CD14-positive monocyte (primary cell): ENCODE measurements around the gene HERC2. TPM values are rescaled to one million over a fixed set of nuclear protein-coding genes. Genes with fewer than 3 reads are reported as not detected.

ENCODE experiments used
- DNase-seq, 3 donors: peaks; one replicate each; pipeline ENCODE4 v3.0.0-alpha.2; 2011 to 2022
- H2AFZ ChIP-seq: 2 replicates; pipeline ENCODE4 v1.6.0; 2012; ENCODE audit warnings: mild to moderate bottlenecking, low read depth, low read length, inconsistent platforms; ENCODE audit not compliant: insufficient read depth, poor library complexity, severe bottlenecking
- H3K27ac ChIP-seq, 2 donors: 1 replicate in 1 of 2; 2 replicates in 1 of 2; pipeline ENCODE4 v1.5.1; 2012 to 2013; ENCODE audit warnings: low read length in 2 of 2, control low read depth in 1 of 2, inconsistent platforms in 1 of 2, low read depth in 1 of 2, mild to moderate bottlenecking in 1 of 2
- H3K27me3 ChIP-seq, 2 donors: one replicate each; pipeline versions ENCODE4 v1.6.0 to v1.6.1; 2011 to 2013; ENCODE audit warnings: low read length in 2 of 2; ENCODE audit not compliant: control insufficient read depth in 2 of 2, insufficient read depth in 2 of 2
- H3K36me3 ChIP-seq, 2 donors: replicated peaks in 1 of 2; 1 replicate in 1 of 2; 2 replicates in 1 of 2; pipeline versions ENCODE4 v1.5.1 to v1.6.1; 2012 to 2013; ENCODE audit warnings: low read length in 2 of 2, control low read depth in 1 of 2, inconsistent platforms in 1 of 2, mild to moderate bottlenecking in 1 of 2; ENCODE audit not compliant: insufficient read depth in 2 of 2, control insufficient read depth in 1 of 2
- H3K4me1 ChIP-seq, 2 donors: 1 replicate in 1 of 2; 2 replicates in 1 of 2; pipeline versions ENCODE4 v1.5.1 to v1.6.1; 2012 to 2013; ENCODE audit warnings: low read length in 2 of 2, control low read depth in 1 of 2, inconsistent platforms in 1 of 2, mild to moderate bottlenecking in 1 of 2, moderate library complexity in 1 of 2; ENCODE audit not compliant: insufficient read depth in 2 of 2, control insufficient read depth in 1 of 2
- H3K4me2 ChIP-seq: replicated peaks from 2 replicates; pipeline ENCODE3; 2012; ENCODE audit warnings: low read length, moderate library complexity, mild to moderate bottlenecking; ENCODE audit not compliant: poor library complexity, severe bottlenecking; ENCODE audit errors: extremely low read depth
- H3K4me3 ChIP-seq, 3 experiments: fragments of 200-600 bp in 1 of 3; sonication (generic) in 1 of 3; replicated peaks in 1 of 3; 1 replicate in 2 of 3; 2 replicates in 1 of 3; pipeline ENCODE4 v1.5.1; 2011 to 2013; ENCODE audit warnings: low read length in 3 of 3, mild to moderate bottlenecking in 3 of 3, control low read depth in 2 of 3, low read depth in 2 of 3, inconsistent platforms in 1 of 3, moderate library complexity in 1 of 3
- H3K79me2 ChIP-seq: 2 replicates; pipeline ENCODE4 v1.6.0; 2012; ENCODE audit warnings: mild to moderate bottlenecking, control low read depth, inconsistent platforms, low read length, moderate library complexity; ENCODE audit not compliant: insufficient read depth
- H3K9ac ChIP-seq: 2 replicates; pipeline ENCODE4 v1.6.0; 2017; ENCODE audit warnings: low read length, mild to moderate bottlenecking; ENCODE audit not compliant: insufficient read depth, poor library complexity, severe bottlenecking
- H3K9me3 ChIP-seq, 2 donors: replicated peaks in 1 of 2; 1 replicate in 1 of 2; 2 replicates in 1 of 2; pipeline versions ENCODE4 v1.5.1 to v1.6.1; 2012 to 2013; ENCODE audit warnings: low read length in 2 of 2, control low read depth in 1 of 2; ENCODE audit not compliant: control insufficient read depth in 1 of 2, insufficient read depth in 1 of 2
- H4K20me1 ChIP-seq: 2 replicates; pipeline ENCODE4 v1.6.0; 2012; ENCODE audit warnings: mild to moderate bottlenecking, low read length, control low read depth, moderate library complexity; ENCODE audit not compliant: insufficient read depth
- H3K27ac Mint-ChIP-seq, 7 donors: one replicate each; pipeline ENCODE4 v1.8.0; 2020; ENCODE audit warnings: mild to moderate bottlenecking in 7 of 7, mixed read lengths in 7 of 7, moderate library complexity in 6 of 7, inconsistent platforms in 2 of 7
- H3K27me3 Mint-ChIP-seq, 3 donors: one replicate each; pipeline ENCODE4 v1.8.0; 2021 to 2022; ENCODE audit warnings: low read depth in 3 of 3, mild to moderate bottlenecking in 3 of 3, mixed read lengths in 3 of 3, moderate library complexity in 3 of 3, inconsistent platforms in 1 of 3
- H3K36me3 Mint-ChIP-seq, 2 donors: one replicate each; pipeline ENCODE4 v1.8.0; 2020; ENCODE audit warnings: mixed read lengths in 2 of 2, inconsistent platforms in 1 of 2, mild to moderate bottlenecking in 1 of 2
- H3K4me1 Mint-ChIP-seq: one replicate; pipeline ENCODE4 v1.8.0; 2020; ENCODE audit warnings: mild to moderate bottlenecking, mixed read lengths
- H3K4me3 Mint-ChIP-seq, 2 donors: one replicate each; pipeline ENCODE4 v1.8.0; 2020; ENCODE audit warnings: mild to moderate bottlenecking in 2 of 2, mixed read lengths in 2 of 2, moderate library complexity in 1 of 2
- H3K9me3 Mint-ChIP-seq, 7 donors: one replicate each; pipeline ENCODE4 v1.8.0; 2020 to 2022; ENCODE audit warnings: mixed read lengths in 7 of 7, mild to moderate bottlenecking in 6 of 7, moderate library complexity in 6 of 7, inconsistent platforms in 2 of 7
- CTCF ChIP-seq: fragments of 200-600 bp; IDR thresholded peaks from one replicate; pipeline ENCODE4 v1.8.0; 2022; ENCODE audit warnings: antibody characterized with exemption, mild to moderate bottlenecking
- WGBS: methylation state at CpG from one replicate; pipeline ENCODE4 v1.1.5; 2013; ENCODE audit warnings: missing lambda C conversion rate; ENCODE audit not compliant: insufficient coverage; 5-methylcytosine and 5-hydroxymethylcytosine counted together
- intact Hi-C, 2 donors: fragments of 100-400 bp; cut with micrococcal nuclease; formaldehyde crosslinking; loops; one replicate each; pipeline versions ENCODE4 v1.15.0 to v1.15.1; 2023
- polyA plus RNA-seq, 3 donors: library from polyadenylated mRNA; depleted of rRNA in 1 of 3; unstranded in 2 of 3; stranded (reverse) in 1 of 3; fragments of 300-500 nt in 2 of 3; fragments of >200 nt in 1 of 3; fragmentation: Illumina TruSeq in 2 of 3; gene quantifications; 1 replicate in 2 of 3; 2 replicates in 1 of 3; pipeline ENCODE4 v1.2.3, GENCODE V29; 2012 to 2021

Gene HERC2
- polyA plus RNA-seq, 3 donors, result 3.1 to 9.0 (median 4.7) TPM

- H3K27ac Mint-ChIP-seq, result no peak overlapping the region
- Histone ChIP-seq H3K4me2 (no peak overlapping the region), H3K27ac (no peak overlapping the region), H3K4me1 (no peaks in the 10 kb centered on the region), H4K20me1 (no peaks in the 10 kb centered on the region), H3K4me3 (no peak overlapping the region), H2AFZ (no peak overlapping the region), H3K27me3 (no peaks in the 10 kb centered on the region), H3K9ac (no peak overlapping the region), H3K9me3 (no peaks in the 10 kb centered on the region), H3K79me2 (no peaks in the 10 kb centered on the region), H3K36me3 (peaks cover 6 to 38% of the 10 kb centered on the region in 2 donors)
- no peak overlapping the region for H3K4me3 Mint-ChIP-seq
- peaks cover 43 to 62% of the 10 kb centered on the region in 2 donors for H3K36me3 Mint-ChIP-seq
- 100% methylated on average over 11 of the region's 16 CpGs for WGBS
- peaks cover 0 to 2% (median 0%) of the 10 kb centered on the region in 3 donors for H3K27me3 Mint-ChIP-seq
- H3K9me3 Mint-ChIP-seq, result peaks cover 0 to 2% (median 0%) of the 10 kb centered on the region in 7 donors
- no peaks in the 10 kb centered on the region for H3K4me1 Mint-ChIP-seq
- intact Hi-C loops, result no loop called here
- TF ChIP-seq CTCF, result no peak
- DNase-seq, result no peak
These were observed 47.3 kb downstream of the HERC2 start for GRCh38 chr15:28274635-28275034.

GRCh38 chr15:28273873-28274610 lies 47.9 kb downstream of the HERC2 start:
- intact Hi-C loops, result no loop called here
- H4K20me1 ChIP-seq, result no peaks in the 10 kb centered on the region
- no peak for TF ChIP-seq CTCF
- Mint-ChIP-seq H3K36me3 (peaks cover 44 to 62% of the 10 kb centered on the region in 2 donors), H3K4me3 (no peak overlapping the region), H3K27me3 (peaks cover 0 to under 1% (median 0%) of the 10 kb centered on the region in 3 donors), H3K4me1 (no peaks in the 10 kb centered on the region), H3K9me3 (peaks cover 0 to 2% (median 0%) of the 10 kb centered on the region in 7 donors), H3K27ac (no peak overlapping the region)
- H3K4me3 ChIP-seq, result no peak overlapping the region
- no peak for DNase-seq
- H3K4me2 ChIP-seq, result no peak overlapping the region
- 97% methylated on average over 12 of the region's 27 CpGs for WGBS
- no peaks in the 10 kb centered on the region for H3K9me3 ChIP-seq
- H3K27me3 ChIP-seq, result no peaks in the 10 kb centered on the region
- no peaks in the 10 kb centered on the region for H3K79me2 ChIP-seq
- no peak overlapping the region for H3K9ac ChIP-seq
- H2AFZ ChIP-seq, result no peak overlapping the region
- H3K27ac ChIP-seq, result no peak overlapping the region
- H3K36me3 ChIP-seq, result peaks cover 11 to 44% of the 10 kb centered on the region in 2 donors
- no peaks in the 10 kb centered on the region for H3K4me1 ChIP-seq
